Fibroblast of skin of left quadriceps (primary cell): Measurements from ENCODE around the gene ZNF738.
"Not testable (repeated sequence)": the region's sequence is repeated elsewhere in the genome, so short reads cannot be mapped to it uniquely, and the experiment has no call there.

Experiments
- DNase-seq, 2 experiments: peaks; one replicate each; pipeline ENCODE4 v3.0.0-alpha.2; 2013; ENCODE audit warnings: low read depth in 2 of 2

ZNF738 gene

GRCh38 chr19:21358768-21359451 lies at the start of gene ZNF738:
TSS of gene ZNF738 (plus strand) at chr19:21359000. CDS start at chr19:21359141, 141 bp downstream.
- peak; percentile 86 to 87 for DNase-seq

DNA sequence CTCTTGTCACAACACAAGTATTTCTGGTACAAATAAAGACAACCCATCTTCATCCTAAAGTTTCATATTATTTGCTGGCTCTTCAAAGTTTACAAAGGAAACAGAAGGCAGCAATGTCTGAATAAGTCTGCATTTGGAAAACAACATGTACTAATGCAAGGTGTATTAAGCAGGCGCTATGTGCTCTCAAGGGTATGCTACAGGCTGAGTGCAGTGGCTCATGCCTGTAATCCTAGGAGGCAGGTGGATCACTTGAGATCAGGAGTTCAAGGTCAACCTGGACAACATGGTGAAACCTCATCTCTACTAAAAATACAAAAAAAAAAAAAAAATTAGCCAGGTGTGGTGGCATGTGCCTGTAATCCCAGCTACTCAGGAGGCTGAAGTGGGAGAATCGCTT lies 46.0 kb upstream of the ZNF738 start:
- DNase-seq, result not testable (repeated sequence)

- DNase-seq, result no peak
These were observed 44.1 kb upstream of the ZNF738 start for GRCh38 chr19:21314676-21315075.

GRCh38 chr19:21317821-21318220 lies 41.0 kb upstream of the ZNF738 start:
- DNase-seq, result no peak

GRCh38 chr19:21321134-21321533 lies 37.7 kb upstream of the ZNF738 start:
- no peak for DNase-seq

- no peak for DNase-seq
These were observed 36.8 kb upstream of the ZNF738 start for GRCh38 chr19:21321996-21322395.

- no peak for DNase-seq
These were observed 36.3 kb upstream of the ZNF738 start for GRCh38 chr19:21322528-21322927.

DNA sequence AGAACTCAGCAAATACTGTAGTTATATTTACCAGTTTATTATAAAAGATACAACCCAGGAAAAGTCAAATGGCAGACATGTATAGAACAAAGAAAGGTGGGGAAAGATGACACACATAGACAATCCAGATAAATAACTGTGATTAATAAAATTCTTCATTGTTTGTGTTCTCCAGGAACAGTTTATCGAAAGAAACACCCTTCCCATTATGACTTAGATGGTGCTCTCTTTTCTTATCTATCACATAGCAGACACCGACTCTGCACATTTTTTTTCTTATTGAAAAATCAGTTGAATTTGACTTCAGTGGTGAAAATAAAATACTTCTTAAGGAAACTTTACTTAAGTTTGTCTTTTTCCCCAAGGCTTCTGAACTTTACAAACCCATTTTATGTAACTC lies 35.8 kb upstream of the ZNF738 start:
- no peak for DNase-seq

- no peak for DNase-seq
These were observed 32.6 kb upstream of the ZNF738 start for GRCh38 chr19:21326169-21326568.

- no peak for DNase-seq
These were observed 30.4 kb upstream of the ZNF738 start for GRCh38 chr19:21328406-21328805.

- peak; percentile 74 to 80 for DNase-seq
These were observed 29.8 kb upstream of the ZNF738 start, which contains the start of gene ZNF708 for GRCh38 chr19:21328885-21329605. TSS of gene ZNF708 (minus strand) at chr19:21329410. CDS start at chr19:21329212, 198 bp downstream.

DNA sequence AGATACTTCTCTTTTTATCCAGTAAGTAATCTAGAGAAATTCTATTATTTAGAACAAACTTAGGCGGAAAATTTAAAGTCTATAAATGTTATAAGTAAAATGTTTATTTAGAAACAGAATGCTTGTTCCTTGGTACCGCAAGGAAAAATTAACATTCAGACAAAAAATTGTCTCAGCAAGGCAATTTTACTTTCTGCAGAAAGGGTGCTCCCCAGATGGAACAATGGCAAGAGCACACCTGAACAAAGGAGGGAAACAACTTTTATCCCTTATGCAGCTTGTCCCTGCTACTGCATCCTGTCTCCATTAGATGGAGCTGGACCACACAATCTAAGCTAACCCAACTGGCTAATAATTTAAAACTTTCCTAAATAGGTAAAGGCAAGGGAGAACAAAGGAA lies 23.1 kb upstream of the ZNF738 start:
- no peak for DNase-seq

DNA sequence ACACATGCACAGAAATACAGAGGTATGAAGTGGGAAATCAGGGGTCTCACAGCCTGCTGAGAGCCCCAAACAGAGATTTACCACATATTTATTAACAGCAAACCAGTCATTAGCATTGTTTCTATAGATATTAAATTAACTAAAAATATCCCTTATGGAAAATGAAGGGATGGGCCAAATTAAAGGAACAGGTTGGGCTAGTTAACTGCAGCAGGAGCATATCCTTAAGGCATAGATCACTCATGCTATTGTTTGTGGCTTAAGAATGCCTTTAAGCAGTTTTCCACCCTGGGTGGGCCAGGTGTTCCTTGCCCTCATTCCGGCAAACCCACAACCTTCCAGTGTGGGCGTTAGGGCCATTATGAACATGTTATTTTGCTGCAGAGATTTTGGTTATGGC lies 14.0 kb upstream of the ZNF738 start:
- DNase-seq, result not testable (repeated sequence)

- no peak for DNase-seq
These were observed 6.0 kb upstream of the ZNF738 start for GRCh38 chr19:21352830-21353229.

DNA sequence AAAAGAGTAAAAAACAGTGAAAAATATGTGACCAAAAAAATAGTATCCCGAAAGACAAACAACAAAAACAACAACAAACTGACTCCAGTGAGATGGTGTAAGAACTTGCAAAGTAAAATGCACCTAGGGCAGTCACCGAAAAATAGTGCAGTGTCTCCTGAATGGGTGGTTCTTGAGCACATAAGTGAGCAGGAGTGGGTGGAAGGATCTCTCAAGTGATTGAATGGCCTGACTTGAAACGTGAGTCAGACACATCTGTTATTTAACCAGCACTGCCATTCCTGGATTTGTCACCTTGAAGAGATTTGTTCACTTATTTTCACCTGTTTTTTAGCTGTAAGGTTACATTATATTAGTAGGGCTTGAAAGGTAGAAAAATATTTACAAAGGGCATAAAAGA lies 3.5 kb downstream of the ZNF738 start:
- DNase-seq, result no peak

- DNase-seq, result no peak
These were observed 25.3 kb downstream of the ZNF738 start for GRCh38 chr19:21383980-21384582.

GRCh38 chr19:21396121-21396520 lies 37.3 kb downstream of the ZNF738 start:
- DNase-seq, result no peak

GRCh38 chr19:21396893-21397572 lies 38.2 kb downstream of the ZNF738 start, which contains the start of gene ZNF493:
TSS of gene ZNF493 (plus strand) at chr19:21397133. CDS start at chr19:21397238, 105 bp downstream.
- peak; percentile 87 to 90 for DNase-seq

GRCh38 chr19:21398851-21399250 lies 40.1 kb downstream of the ZNF738 start:
- no peak for DNase-seq

DNA sequence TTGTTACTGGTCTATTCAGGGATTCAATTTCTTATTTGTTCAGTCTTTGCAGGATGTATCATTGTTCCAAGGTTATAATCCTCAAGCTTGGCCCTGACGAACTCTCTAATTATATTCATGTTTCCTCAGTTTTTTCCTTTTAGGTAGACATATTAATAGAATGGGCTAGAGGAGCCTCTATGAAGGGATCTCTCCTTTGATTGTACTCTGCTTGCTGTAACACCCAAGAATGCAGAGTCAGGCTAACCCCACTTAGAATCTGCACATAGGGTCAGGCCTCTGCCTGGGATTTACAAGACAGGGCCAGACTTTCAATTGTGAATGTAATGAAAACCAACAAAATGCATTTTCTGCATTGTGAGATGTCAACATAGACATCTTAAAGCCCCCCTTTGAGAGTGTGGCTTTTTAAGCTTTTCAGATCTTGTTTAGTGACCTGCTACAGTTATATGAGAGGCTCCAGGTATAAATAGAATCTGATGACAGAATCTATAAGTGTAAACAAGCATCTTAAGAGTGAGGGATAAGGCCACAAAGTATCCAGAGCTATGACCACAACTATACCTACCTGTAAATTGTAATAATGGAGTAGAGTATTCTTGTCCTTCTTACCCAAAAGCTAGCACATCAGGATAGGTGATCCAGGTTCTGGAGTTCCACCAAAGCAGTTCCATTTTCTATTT lies 43.6 kb downstream of the ZNF738 start:
- DNase-seq, result no peak

- no peak for DNase-seq
These were observed 51.4 kb downstream of the ZNF738 start for GRCh38 chr19:21410166-21410565.

- no peak for DNase-seq
These were observed 63.4 kb downstream of the ZNF738 start for GRCh38 chr19:21422244-21422643.
